Activated T-helper 1 cell treated with anti-CD3 and anti-CD28 coated beads, Interleukin-12 subunit alpha, Interleukin-12 subunit beta, Interleukin-2, Interleukin-4 antibody, amounts not matched to agents 30 ng/mL and 10 ng/mL and 1 ng/mL, durations not matched to agents 14 hours and 24 hours and 36 hours (primary cell): Measurements from ENCODE around the gene SUMO4. TPM values are rescaled to one million over a fixed set of nuclear protein-coding genes. Genes with fewer than 3 reads are reported as not detected.
"Not testable (repeated sequence)": the region's sequence is repeated elsewhere in the genome, so short reads cannot be mapped to it uniquely, and the experiment has no call there.

ENCODE experiments used
- DNase-seq: peaks from one replicate; pipeline ENCODE4 v3.0.0; 2021; ENCODE audit warnings: low spot score
- H3K27ac Mint-ChIP-seq: one replicate; pipeline ENCODE4 v1.8.0; 2021; ENCODE audit warnings: mild to moderate bottlenecking, mixed read lengths
- H3K27me3 Mint-ChIP-seq: one replicate; pipeline ENCODE4 v1.8.0; 2022; ENCODE audit warnings: mild to moderate bottlenecking, moderate library complexity, mixed read lengths; ENCODE audit not compliant: insufficient read depth
- H3K36me3 Mint-ChIP-seq: one replicate; pipeline ENCODE4 v1.8.0; 2021; ENCODE audit warnings: low read depth, mixed read lengths
- H3K4me1 Mint-ChIP-seq: one replicate; pipeline ENCODE4 v1.8.0; 2021; ENCODE audit warnings: low read depth, mixed read lengths
- H3K4me3 Mint-ChIP-seq: one replicate; pipeline ENCODE4 v1.8.0; 2021; ENCODE audit warnings: mild to moderate bottlenecking, moderate library complexity, mixed read lengths
- H3K9me3 Mint-ChIP-seq: one replicate; pipeline ENCODE4 v1.8.0; 2021; ENCODE audit warnings: mixed read lengths
- intact Hi-C: fragments of 100-400 bp; cut with micrococcal nuclease; formaldehyde crosslinking; loops from one replicate; pipeline ENCODE4 v1.15.1; 2024
- total RNA-seq: library from RNA; stranded (reverse); gene quantifications from 2 replicates; pipeline ENCODE4 v1.2.3, GENCODE V29; 2022

SUMO4 gene
- total RNA-seq, 1 donor from 2014 or later, result 12.0 TPM

- H3K27ac Mint-ChIP-seq, result no peak overlapping the region
- H3K4me1 Mint-ChIP-seq, result peaks cover 30% of the 10 kb centered on the region
- no peaks in the 10 kb centered on the region for H3K9me3 Mint-ChIP-seq
- H3K27me3 Mint-ChIP-seq, result no peaks in the 10 kb centered on the region
- intact Hi-C loops, result no loop called here
- DNase-seq, result no peak
- H3K4me3 Mint-ChIP-seq, result no peak overlapping the region
- peaks cover 2% of the 10 kb centered on the region for H3K36me3 Mint-ChIP-seq
Measured at GRCh38 chr6:149439626-149440025, 39.6 kb downstream of the SUMO4 start.

- Mint-ChIP-seq H3K4me3 (no peak overlapping the region), H3K9me3 (no peaks in the 10 kb centered on the region), H3K36me3 (peaks cover 4% of the 10 kb centered on the region), H3K27me3 (no peaks in the 10 kb centered on the region), H3K27ac (no peak overlapping the region), H3K4me1 (peaks cover 36% of the 10 kb centered on the region)
- intact Hi-C loops, result no loop called here
- no peak for DNase-seq
Measured at GRCh38 chr6:149440735-149441671, 40.9 kb downstream of the SUMO4 start.

- H3K27me3 Mint-ChIP-seq, result no peaks in the 10 kb centered on the region
- H3K27ac Mint-ChIP-seq, result no peak overlapping the region
- intact Hi-C loops, result no loop called here
- peaks cover 8% of the 10 kb centered on the region for H3K36me3 Mint-ChIP-seq
- H3K4me3 Mint-ChIP-seq, result no peak overlapping the region
- DNase-seq, result no peak
- no peaks in the 10 kb centered on the region for H3K9me3 Mint-ChIP-seq
- H3K4me1 Mint-ChIP-seq, result peaks cover 36% of the 10 kb centered on the region
Measured at GRCh38 chr6:149441740-149442139, 41.7 kb downstream of the SUMO4 start.

- peaks cover 19% of the 10 kb centered on the region for H3K4me1 Mint-ChIP-seq
- H3K4me3 Mint-ChIP-seq, result no peak overlapping the region
- peak overlapping the region; percentile 40 for H3K27ac Mint-ChIP-seq
- intact Hi-C loops, result no loop called here
- H3K36me3 Mint-ChIP-seq, result peaks cover 10% of the 10 kb centered on the region
- H3K27me3 Mint-ChIP-seq, result no peaks in the 10 kb centered on the region
- no peaks in the 10 kb centered on the region for H3K9me3 Mint-ChIP-seq
- DNase-seq, result no peak
Measured at GRCh38 chr6:149443411-149444181, 43.5 kb downstream of the SUMO4 start.

- H3K9me3 Mint-ChIP-seq, H3K4me1 Mint-ChIP-seq, intact Hi-C loops, DNase-seq, H3K27me3 Mint-ChIP-seq, H3K4me3 Mint-ChIP-seq, H3K27ac Mint-ChIP-seq: not testable (repeated sequence)
- H3K36me3 Mint-ChIP-seq, result peaks cover 15% of the 10 kb centered on the region
Measured at GRCh38 chr6:149444360-149445094, 44.5 kb downstream of the SUMO4 start.

GRCh38 chr6:149445095-149445466, 45.0 kb downstream of the SUMO4 start:
- no peaks in the 10 kb centered on the region for H3K27me3 Mint-ChIP-seq
- H3K27ac Mint-ChIP-seq, result peak overlapping the region; percentile 44
- no peak for DNase-seq
- peaks cover 21% of the 10 kb centered on the region for H3K36me3 Mint-ChIP-seq
- H3K9me3 Mint-ChIP-seq, result no peaks in the 10 kb centered on the region
- H3K4me1 Mint-ChIP-seq, result peaks cover 5% of the 10 kb centered on the region
- intact Hi-C loops, result no loop called here
- H3K4me3 Mint-ChIP-seq, result no peak overlapping the region

GRCh38 chr6:149445573-149445972, 45.5 kb downstream of the SUMO4 start:
- intact Hi-C loops, result no loop called here
- no peak for DNase-seq
- Mint-ChIP-seq H3K27me3 (no peaks in the 10 kb centered on the region), H3K36me3 (peaks cover 23% of the 10 kb centered on the region), H3K27ac (peak overlapping the region; percentile 44), H3K9me3 (no peaks in the 10 kb centered on the region), H3K4me1 (peaks cover 5% of the 10 kb centered on the region), H3K4me3 (no peak overlapping the region)

- DNase-seq, result no peak
- H3K4me3 Mint-ChIP-seq, result no peak overlapping the region
- peaks cover 5% of the 10 kb centered on the region for H3K4me1 Mint-ChIP-seq
- H3K36me3 Mint-ChIP-seq, result peaks cover 23% of the 10 kb centered on the region
- no peaks in the 10 kb centered on the region for H3K27me3 Mint-ChIP-seq
- peak overlapping the region; percentile 40 for H3K27ac Mint-ChIP-seq
- intact Hi-C loops, result no loop called here
- no peaks in the 10 kb centered on the region for H3K9me3 Mint-ChIP-seq
Measured at GRCh38 chr6:149446791-149447376, 46.8 kb downstream of the SUMO4 start.

GRCh38 chr6:149448821-149449453, 48.9 kb downstream of the SUMO4 start:
- no peak overlapping the region for H3K27ac Mint-ChIP-seq
- DNase-seq, result no peak
- H3K9me3 Mint-ChIP-seq, result no peaks in the 10 kb centered on the region
- no peak overlapping the region for H3K4me3 Mint-ChIP-seq
- H3K27me3 Mint-ChIP-seq, result no peaks in the 10 kb centered on the region
- H3K4me1 Mint-ChIP-seq, result peaks cover 5% of the 10 kb centered on the region
- peaks cover 26% of the 10 kb centered on the region for H3K36me3 Mint-ChIP-seq
- intact Hi-C loops, result no loop called here

- DNase-seq, result no peak
- H3K4me3 Mint-ChIP-seq, result no peak overlapping the region
- intact Hi-C loops, result no loop called here
- H3K4me1 Mint-ChIP-seq, result peaks cover 8% of the 10 kb centered on the region
- H3K36me3 Mint-ChIP-seq, result peaks cover 26% of the 10 kb centered on the region
- H3K27ac Mint-ChIP-seq, result no peak overlapping the region
- no peaks in the 10 kb centered on the region for H3K27me3 Mint-ChIP-seq
- H3K9me3 Mint-ChIP-seq, result no peaks in the 10 kb centered on the region
Measured at GRCh38 chr6:149449831-149450678, 50.0 kb downstream of the SUMO4 start.
